ENCODE results near the gene BEND6.

Gene BEND6

DNA sequence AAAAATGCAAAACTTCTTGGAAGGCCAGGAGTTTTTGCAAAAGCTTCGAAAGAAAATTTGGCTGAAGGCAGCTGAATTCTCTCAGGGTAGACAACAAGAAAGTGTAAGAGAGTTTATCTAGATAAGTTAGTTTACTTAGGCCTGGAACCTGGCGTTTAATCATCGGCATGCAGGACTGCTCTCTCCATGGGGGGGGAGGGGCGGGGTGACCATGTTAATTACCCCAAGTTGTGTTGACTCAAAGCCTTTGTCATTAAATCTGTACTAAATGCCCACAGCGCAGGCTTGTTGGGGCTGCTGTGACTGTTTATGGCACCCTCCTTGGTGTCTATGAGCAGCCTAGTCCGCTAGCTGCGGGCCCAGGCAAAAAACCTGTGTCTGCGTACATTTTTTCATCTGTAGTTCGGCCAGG lies 115.0 kb downstream of the BEND6 start:
- Histone ChIP-seq H3K4me1 (ENCODE audit: low read length) (peaks cover 2% of the 10 kb centered on the region), H3K4me2 (ENCODE audit: low read length) (no peak overlapping the region), H3K36me3 (replicated peaks; ENCODE audit: low read depth, low read length) (peaks cover 5% of the 10 kb centered on the region), H3K4me3 (ENCODE audit: low read length) (no peak overlapping the region), H4K20me1 (ENCODE audit: insufficient read depth, low read length) (no peaks in the 10 kb centered on the region), H2AFZ (ENCODE audit: low read depth, low read length) (no peak overlapping the region), H3K27me3 (ENCODE audit: low read depth, low read length) (no peaks in the 10 kb centered on the region), H3K27ac (ENCODE audit: low read length) (no peak overlapping the region), H3K79me2 (ENCODE audit: low read length) (no peaks in the 10 kb centered on the region), H3K9me3 (ENCODE audit: insufficient read depth, low read length) (no peaks in the 10 kb centered on the region), H3K9ac (ENCODE audit: low read length) (no peak overlapping the region)
- no peak for TF ChIP-seq EZH2phosphoT487 (IDR thresholded peaks at IDR 0.05; ENCODE audit: low read depth)
- TF ChIP-seq, protein P1, sequence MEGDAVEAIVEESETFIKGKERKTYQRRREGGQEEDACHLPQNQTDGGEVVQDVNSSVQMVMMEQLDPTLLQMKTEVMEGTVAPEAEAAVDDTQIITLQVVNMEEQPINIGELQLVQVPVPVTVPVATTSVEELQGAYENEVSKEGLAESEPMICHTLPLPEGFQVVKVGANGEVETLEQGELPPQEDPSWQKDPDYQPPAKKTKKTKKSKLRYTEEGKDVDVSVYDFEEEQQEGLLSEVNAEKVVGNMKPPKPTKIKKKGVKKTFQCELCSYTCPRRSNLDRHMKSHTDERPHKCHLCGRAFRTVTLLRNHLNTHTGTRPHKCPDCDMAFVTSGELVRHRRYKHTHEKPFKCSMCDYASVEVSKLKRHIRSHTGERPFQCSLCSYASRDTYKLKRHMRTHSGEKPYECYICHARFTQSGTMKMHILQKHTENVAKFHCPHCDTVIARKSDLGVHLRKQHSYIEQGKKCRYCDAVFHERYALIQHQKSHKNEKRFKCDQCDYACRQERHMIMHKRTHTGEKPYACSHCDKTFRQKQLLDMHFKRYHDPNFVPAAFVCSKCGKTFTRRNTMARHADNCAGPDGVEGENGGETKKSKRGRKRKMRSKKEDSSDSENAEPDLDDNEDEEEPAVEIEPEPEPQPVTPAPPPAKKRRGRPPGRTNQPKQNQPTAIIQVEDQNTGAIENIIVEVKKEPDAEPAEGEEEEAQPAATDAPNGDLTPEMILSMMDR (IDR thresholded peaks at IDR 0.05; ENCODE audit: low read depth, low read length), result no peak

DNA sequence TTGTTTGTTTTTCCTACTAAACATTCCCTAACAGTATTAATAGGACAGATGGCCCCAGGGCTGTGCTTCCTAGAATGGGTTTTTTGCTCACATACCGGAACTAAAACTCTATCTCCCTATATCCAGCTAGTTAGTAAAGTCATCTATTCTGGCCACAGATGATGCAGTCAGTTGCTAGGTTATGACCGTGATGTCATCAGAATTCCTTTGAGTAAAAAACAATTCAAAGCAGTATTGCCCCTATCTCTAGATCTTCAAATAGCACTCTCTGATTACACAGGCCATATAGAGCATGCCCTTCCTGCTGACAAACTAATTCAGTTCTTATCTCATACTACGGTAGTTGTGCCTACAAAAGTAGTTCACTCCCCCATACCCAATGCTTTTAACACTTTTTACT lies 117.2 kb downstream of the BEND6 start:
- Histone ChIP-seq H3K9ac (ENCODE audit: low read length) (no peak overlapping the region), H2AFZ (ENCODE audit: low read depth, low read length) (no peak overlapping the region), H3K4me1 (ENCODE audit: low read length) (no peaks in the 10 kb centered on the region), H3K4me3 (ENCODE audit: low read length) (no peak overlapping the region), H3K27ac (ENCODE audit: low read length) (no peak overlapping the region), H3K36me3 (replicated peaks; ENCODE audit: low read depth, low read length) (no peaks in the 10 kb centered on the region), H3K27me3 (ENCODE audit: low read depth, low read length) (no peaks in the 10 kb centered on the region), H3K4me2 (ENCODE audit: low read length) (no peak overlapping the region), H3K79me2 (ENCODE audit: low read length) (no peaks in the 10 kb centered on the region), H4K20me1 (ENCODE audit: insufficient read depth, low read length) (no peaks in the 10 kb centered on the region), H3K9me3 (ENCODE audit: insufficient read depth, low read length) (no peaks in the 10 kb centered on the region)
- TF ChIP-seq, protein P1 (IDR thresholded peaks at IDR 0.05; ENCODE audit: low read depth, low read length), result no peak
- TF ChIP-seq EZH2phosphoT487 (IDR thresholded peaks at IDR 0.05; ENCODE audit: low read depth), result no peak

DNA sequence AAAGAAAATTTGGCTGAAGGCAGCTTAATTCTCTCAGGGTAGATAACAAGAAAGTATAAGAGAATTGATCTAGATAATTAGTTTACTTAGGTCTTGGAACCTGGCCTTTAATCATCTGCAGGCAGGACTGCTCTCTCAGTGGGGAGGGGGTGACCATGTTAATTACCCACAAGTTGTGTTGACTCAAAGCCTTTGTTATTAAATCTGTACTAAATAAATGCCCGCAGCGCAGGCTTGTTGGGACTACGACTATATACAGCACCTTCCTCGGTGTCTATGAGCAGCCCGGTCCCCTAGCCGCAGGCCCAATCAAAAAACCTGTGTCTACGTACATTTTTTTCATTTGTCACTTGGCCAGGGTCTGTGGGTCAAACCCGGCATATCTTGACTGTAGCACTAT lies 119.5 kb downstream of the BEND6 start:
- Histone ChIP-seq H3K27ac (ENCODE audit: low read length) (no peak overlapping the region), H3K4me3 (ENCODE audit: low read length) (no peak overlapping the region), H3K36me3 (replicated peaks; ENCODE audit: low read depth, low read length) (no peaks in the 10 kb centered on the region), H4K20me1 (ENCODE audit: insufficient read depth, low read length) (no peaks in the 10 kb centered on the region), H3K4me2 (ENCODE audit: low read length) (no peak overlapping the region), H3K4me1 (ENCODE audit: low read length) (no peaks in the 10 kb centered on the region), H3K9ac (ENCODE audit: low read length) (no peak overlapping the region), H3K79me2 (ENCODE audit: low read length) (no peaks in the 10 kb centered on the region), H3K9me3 (ENCODE audit: insufficient read depth, low read length) (no peaks in the 10 kb centered on the region), H2AFZ (ENCODE audit: low read depth, low read length) (no peak overlapping the region), H3K27me3 (ENCODE audit: low read depth, low read length) (no peaks in the 10 kb centered on the region)
- TF ChIP-seq EZH2phosphoT487 (IDR thresholded peaks at IDR 0.05; ENCODE audit: low read depth), result no peak
- TF ChIP-seq, protein P1 (IDR thresholded peaks at IDR 0.05; ENCODE audit: low read depth, low read length), result no peak

DNA sequence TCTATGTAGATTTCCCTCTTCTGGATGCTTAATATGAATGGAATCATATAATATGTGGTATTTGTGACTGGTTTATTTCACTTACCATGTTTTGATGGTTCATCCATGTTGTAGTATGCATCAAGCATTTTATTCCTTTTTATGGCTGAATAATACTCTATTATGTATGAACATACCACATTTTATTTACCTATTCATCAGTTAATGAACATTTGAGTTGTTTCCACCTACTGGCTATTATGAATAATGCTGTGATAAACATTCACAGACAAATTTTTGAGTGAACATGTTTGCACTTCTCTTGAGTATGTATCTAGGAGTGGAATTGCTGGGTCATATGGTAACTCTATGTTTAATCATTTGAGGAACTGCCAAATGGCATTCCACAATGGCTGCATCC lies 120.2 kb downstream of the BEND6 start:
- H3K27ac ChIP-seq (ENCODE audit: low read length), result no peak overlapping the region
- no peaks in the 10 kb centered on the region for H3K9me3 ChIP-seq (ENCODE audit: insufficient read depth, low read length)
- no peaks in the 10 kb centered on the region for H3K79me2 ChIP-seq (ENCODE audit: low read length)
- TF ChIP-seq, protein P1 (IDR thresholded peaks at IDR 0.05; ENCODE audit: low read depth, low read length), result no peak
- TF ChIP-seq EZH2phosphoT487 (IDR thresholded peaks at IDR 0.05; ENCODE audit: low read depth), result no peak
- no peak overlapping the region for H3K4me2 ChIP-seq (ENCODE audit: low read length)
- no peaks in the 10 kb centered on the region for H4K20me1 ChIP-seq (ENCODE audit: insufficient read depth, low read length)
- H2AFZ ChIP-seq (ENCODE audit: low read depth, low read length), result no peak overlapping the region
- H3K4me1 ChIP-seq (ENCODE audit: low read length), result no peaks in the 10 kb centered on the region
- no peaks in the 10 kb centered on the region for H3K27me3 ChIP-seq (ENCODE audit: low read depth, low read length)
- no peak overlapping the region for H3K9ac ChIP-seq (ENCODE audit: low read length)
- peaks cover 3% of the 10 kb centered on the region for H3K36me3 ChIP-seq (replicated peaks; ENCODE audit: low read depth, low read length)
- no peak overlapping the region for H3K4me3 ChIP-seq (ENCODE audit: low read length)
